Stimulated activated CD8-positive, alpha-beta memory T cell treated with anti-CD3 and anti-CD28 coated beads, Interleukin-4, amount 100 ng/mL, for 48 hours (primary cell): Measurements from ENCODE around the gene DCDC2C.
"Not testable (repeated sequence)": the region's sequence is repeated elsewhere in the genome, so short reads cannot be mapped to it uniquely, and the experiment has no call there.

Experiments
- DNase-seq: peaks from one replicate; pipeline ENCODE4 v3.0.0-alpha.2; 2020

DCDC2C gene

DNA sequence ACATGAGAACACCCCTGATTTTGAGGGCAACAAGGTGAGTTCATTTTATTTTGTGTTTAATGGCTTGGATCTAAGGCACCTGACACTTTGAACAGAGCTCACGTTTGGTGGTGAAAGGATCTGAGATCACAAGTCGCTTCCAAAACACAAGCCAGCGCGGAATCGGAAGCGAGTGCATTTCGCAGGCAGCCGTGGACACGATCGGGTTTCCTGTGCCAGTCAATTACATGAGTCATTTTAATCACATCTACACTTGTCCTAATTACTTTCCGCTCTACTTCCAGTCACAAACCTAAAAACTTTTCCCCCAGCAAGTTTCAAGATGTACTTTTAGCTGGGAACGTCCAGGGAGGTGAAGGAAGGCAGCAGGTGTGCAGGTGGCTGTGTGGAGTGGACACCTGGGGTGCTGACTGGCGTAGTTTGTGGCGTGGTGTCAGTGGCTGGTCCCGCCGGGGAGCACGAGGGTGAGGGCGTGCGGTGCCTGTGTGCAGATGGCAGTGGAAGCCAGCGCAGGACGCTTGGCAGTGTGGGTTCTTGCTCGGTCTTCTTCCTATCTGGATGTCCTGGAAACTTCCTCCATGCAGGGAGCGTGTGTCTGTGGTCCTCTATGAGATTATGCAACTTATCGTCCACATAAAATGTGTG lies 75.6 kb downstream of the DCDC2C start:
- DNase-seq: no peak

GRCh38 chr2:3779496-3780049 lies 76.2 kb downstream of the DCDC2C start:
- DNase-seq: no peak

DNA sequence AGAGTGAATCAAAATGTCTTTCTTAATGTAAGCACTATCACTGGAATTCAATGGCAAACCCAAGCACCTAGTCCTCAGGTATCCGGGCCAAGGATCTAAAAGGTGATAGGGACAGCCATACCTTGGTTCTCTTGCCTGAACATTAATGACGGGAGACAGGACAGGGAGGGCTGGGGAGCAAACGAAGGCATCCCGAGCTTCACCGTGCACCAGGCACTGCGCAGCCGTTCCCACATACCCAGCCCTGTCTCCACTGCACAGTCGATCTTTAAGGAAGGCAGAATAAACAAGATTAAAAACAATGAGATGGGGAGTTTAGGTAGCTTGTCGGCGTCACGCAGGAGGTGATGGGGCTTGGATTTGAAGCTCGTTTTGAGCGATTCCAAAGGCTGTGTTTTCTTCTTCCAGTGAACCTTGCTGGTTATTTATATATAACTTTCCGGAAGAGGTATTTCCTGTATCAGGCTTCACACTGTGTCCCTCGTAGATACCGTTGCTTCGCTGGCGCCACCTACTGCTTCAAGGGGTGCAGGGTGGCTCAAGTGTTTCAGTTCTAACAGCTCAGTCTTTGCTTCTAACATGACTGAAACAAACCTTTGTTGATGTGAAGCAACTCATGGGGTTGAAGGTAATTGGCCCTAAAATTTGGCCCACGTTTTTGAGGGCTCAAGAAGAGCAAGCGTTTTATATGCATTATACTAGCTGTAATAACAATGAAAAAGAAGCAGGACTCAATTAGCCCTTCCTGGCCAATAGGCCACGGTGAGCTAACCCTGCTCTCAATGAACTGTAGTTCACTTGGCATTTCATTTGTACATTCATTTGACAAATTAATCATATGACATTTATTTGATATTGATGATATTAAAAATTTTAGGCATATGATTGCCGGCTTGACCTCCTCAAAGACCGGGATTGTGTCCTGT lies 77.4 kb downstream of the DCDC2C start:
- DNase-seq: peak; percentile 69

- DNase-seq: no peak
Measured at GRCh38 chr2:3784731-3785130, 81.4 kb downstream of the DCDC2C start.

DNA sequence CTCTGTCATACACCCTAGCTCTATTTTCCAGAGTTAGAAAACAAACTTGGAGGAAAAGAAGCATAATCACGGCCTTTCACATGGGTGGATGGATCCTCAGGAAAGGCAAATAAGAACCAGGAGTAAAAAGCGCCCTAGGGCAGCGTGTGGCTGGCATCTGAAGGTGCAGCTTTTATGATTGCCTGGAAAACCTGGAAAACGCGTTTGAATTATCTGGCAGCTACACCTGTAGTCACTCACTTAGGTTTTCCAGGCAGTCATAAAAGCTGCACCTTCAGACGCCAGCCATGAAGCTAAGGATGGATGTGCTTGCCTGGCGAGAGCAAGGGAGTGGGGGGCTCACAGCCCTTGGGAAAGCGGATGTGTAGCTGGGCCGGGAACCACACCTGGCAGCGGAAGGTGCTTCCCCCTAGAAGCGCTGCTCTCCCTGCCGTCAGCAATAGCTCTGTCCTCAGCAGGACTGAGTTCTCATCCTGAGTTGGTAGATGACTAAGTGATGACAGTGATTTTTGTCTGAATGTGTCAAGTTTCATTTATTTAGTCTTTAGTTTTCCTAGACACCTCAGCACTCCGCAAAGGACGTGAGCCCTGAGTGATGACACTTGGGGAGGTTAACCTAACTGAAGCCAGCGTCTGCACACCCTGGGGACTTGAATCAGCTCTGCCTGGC lies 82.0 kb downstream of the DCDC2C start:
- no peak for DNase-seq

DNA sequence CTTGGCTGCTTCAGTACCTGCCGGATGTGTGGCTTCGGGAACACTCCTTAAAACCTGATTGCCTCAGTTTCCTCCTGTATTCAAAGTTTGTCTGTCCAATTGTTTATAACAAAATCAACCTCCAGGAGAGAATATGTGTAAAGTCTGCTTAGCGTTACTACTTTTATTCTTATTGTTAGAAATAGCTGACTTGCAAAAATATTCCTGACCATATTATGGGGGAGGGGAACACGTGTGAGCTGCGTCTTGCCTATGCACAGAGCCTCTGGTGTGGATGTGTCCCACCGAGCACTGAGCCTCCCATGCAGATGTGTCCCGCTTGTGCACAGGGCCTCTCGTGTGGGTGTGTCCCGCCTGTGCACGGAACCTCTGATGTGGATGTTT lies 82.5 kb downstream of the DCDC2C start:
- DNase-seq: no peak

GRCh38 chr2:3787768-3788167 lies 84.4 kb downstream of the DCDC2C start:
- no peak for DNase-seq

DNA sequence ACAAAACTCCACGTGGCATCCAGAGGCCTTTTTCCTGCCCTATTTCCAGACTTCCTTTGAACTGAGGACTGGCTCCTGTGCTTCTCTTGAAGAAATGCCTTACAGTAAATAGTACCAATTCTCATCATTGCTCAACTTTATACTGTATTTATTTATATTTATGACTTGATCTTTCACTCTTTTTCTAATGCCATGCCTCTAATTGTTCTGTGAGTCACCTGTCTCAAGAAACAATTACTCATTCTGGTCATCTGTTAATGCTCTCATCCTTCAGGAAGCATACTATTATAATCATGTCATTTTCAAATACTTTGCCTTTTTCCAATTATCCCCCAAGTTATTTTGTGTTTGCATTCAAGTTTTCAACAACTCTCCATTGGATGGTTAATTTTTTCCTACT lies 85.9 kb downstream of the DCDC2C start:
- DNase-seq: no peak

GRCh38 chr2:3793249-3793648 lies 89.9 kb downstream of the DCDC2C start:
- no peak for DNase-seq

GRCh38 chr2:3801506-3801905 lies 98.1 kb downstream of the DCDC2C start:
- DNase-seq: no peak

- no peak for DNase-seq
Measured at GRCh38 chr2:3805201-3805939, 102.0 kb downstream of the DCDC2C start.

- DNase-seq: no peak
Measured at GRCh38 chr2:3806168-3806567, 102.8 kb downstream of the DCDC2C start.

GRCh38 chr2:3806730-3807129 lies 103.4 kb downstream of the DCDC2C start:
- no peak for DNase-seq

DNA sequence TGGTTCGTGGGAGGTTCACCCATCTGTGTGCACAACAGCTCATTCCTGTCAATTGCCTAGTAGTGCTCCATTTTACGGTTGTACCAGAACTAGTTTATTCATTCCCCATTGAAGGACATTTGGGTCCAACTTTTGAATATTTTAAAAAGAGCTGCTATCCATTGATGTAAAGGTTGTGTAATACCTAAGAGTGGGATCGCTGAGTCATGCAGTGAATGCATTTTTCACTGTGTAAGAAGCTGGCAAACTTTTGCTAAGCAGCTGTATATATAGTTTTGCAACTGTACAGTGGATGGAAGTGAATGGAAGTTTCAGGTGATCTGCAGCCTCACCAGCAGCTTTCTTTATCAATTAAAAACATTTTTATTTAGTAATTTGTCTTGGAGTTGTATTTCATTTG lies 104.5 kb downstream of the DCDC2C start:
- no peak for DNase-seq

- no peak for DNase-seq
Measured at GRCh38 chr2:3814706-3815245, 111.4 kb downstream of the DCDC2C start.

GRCh38 chr2:3817144-3817543 lies 113.8 kb downstream of the DCDC2C start:
- DNase-seq: not testable (repeated sequence)

DNA sequence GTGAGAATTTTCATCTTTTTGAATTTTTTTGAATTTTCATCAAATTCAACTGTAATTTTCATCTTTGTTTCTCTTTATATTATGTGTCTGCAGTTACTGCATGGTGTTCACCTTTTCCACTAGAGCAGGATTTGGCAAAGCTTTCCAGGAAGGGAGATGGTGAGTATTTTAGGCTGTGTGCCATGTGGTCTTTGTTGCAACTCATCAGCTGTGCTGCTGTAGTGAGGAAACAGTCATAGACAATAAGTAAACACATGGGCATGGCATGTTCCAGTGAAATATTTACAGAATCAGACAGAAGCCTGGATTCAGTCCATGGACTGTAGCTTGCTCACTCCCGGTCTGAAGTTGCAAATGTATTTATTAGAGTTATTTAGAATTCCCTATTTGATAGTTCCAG lies 120.4 kb downstream of the DCDC2C start:
- DNase-seq: no peak

DNA sequence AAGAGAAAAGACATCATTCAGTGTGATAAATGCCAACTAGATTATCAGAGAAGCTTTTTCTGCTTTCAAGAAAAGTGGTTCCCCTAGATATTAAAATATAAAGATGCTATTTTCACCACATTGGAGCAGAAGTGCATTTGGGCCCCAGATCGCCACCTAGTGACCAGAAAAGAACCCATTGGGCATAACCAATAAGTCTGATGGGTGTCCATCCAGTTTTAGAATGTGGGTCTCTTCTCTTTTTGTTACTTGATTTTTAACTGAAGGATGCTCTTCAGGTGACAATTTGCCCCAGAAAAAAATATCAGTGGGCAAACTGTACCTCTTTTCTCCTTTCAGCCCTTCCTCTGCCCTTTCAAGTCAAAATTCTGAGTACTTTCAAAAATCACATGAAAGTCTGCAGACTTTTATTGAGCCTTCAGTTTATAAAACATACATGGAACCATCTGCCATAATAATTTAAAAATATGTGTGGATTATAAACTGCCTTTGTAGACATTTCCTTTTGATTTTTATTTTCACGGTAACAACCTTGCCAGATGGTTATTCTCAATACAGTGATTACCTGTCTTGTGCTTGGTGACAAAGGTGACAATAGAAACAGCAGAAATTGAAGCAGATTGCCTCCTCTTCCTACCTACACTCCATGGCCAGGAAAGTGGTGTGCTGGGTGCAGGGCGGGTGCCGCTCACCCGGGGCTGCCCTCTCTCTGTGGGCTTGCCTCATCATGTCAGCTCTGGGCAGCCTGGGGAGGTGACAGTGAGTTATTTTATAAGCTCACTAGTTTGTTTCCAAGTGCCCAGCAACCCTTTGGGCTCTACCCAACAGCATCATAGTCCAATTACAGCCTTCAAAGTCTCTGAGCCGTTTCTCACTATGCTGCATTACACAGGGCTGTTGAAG lies 124.5 kb downstream of the DCDC2C start:
- peak; percentile 28 for DNase-seq

DNA sequence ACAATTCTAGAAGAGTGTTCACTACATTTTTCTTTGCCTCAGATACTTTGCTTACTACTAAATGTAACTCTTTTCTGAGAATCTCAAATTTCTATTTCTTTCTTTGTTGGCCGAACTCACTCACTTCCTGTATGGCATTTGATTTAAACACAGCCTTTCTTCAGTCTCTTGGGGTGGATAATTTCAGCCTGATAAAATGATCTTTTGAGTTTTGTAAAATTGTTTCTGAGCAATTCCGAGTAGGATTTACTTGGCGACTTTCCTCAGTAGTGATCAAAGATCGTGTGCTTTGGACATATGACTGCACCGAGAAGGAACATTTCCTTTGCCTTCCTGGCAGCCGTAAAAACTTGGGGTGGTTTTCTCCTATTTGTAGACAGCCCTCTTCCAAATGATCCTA lies 127.4 kb downstream of the DCDC2C start:
- DNase-seq: no peak

DNA sequence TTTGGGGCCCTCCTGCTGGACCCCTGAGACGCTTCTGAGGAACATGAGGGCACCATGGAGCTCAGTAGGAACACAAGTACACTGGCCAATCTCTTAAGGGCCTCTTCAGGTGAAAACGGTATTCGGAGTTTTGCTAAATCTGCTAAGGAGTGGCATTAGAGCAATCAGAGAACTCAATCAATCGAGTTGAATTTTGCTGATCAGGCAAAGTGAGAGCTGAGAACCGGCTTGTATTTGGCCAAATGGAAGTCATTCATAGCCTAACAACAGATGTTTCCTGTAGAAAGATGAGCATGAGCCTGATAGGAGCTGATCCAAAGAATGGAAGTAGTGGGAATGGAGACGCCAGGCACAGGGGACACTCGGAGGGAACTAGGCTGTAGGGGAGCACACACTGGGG lies 133.7 kb downstream of the DCDC2C start:
- DNase-seq: no peak

DNA sequence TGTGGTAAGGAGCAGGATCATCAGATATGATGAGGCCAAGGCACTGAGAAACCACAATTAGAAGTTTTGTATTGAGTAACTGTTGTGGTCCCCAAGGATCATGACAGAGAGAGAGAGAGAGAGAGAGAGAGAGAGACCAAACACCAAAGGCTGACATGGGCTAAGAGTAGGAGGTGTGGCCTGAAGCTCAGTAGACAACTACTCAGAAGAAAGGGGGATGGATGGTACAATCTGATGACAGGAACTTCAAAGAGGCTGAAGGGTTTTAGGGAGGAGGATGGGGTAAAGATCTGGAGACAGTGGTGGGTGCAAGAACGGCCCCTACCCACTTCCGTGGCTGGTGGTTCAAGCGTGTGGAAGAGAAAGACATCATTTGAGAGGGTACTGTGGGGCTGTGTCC lies 135.0 kb downstream of the DCDC2C start:
- DNase-seq: no peak
